Peyer's patch (tissue), 4 donors: ENCODE measurements around the gene CDC14A.

Experiments used
- CTCF ChIP-seq, 6 experiments: fragments of 450-650 bp in 4 of 6; fragments of 200-600 bp in 2 of 6; sonication (generic) in 1 of 6; IDR thresholded peaks; one replicate each; pipeline ENCODE4 v1.5.1; 2017 to 2019; ENCODE audit warnings: antibody characterized with exemption in 6 of 6, mild to moderate bottlenecking in 3 of 6, moderate library complexity in 1 of 6
- POLR2A ChIP-seq, 2 donors: fragments of 450-650 bp; IDR thresholded peaks; one replicate each; pipeline ENCODE4 v1.5.1; 2017; ENCODE audit warnings: antibody characterized with exemption in 2 of 2, mild to moderate bottlenecking in 2 of 2, moderate library complexity in 2 of 2

GRCh38 chr1:100557606-100557953, 205.3 kb downstream of the CDC14A start:
- TF ChIP-seq CTCF (IDR thresholded peaks at IDR 0.05), result no peak
- no peak for TF ChIP-seq POLR2A (IDR thresholded peaks at IDR 0.05)
